GM12873 (cell line): ENCODE data around the gene PRKRA.

Source experiments
- TF ChIP-seq, protein P1 (sequence below): IDR thresholded peaks from 2 replicates; pipeline ENCODE4 v1.5.1; 2012; ENCODE audit warnings: low read depth, mild to moderate bottlenecking, moderate library complexity, low read length, control low read depth; ENCODE audit not compliant: insufficient read depth; ENCODE audit errors: missing control alignments

The PRKRA gene

DNA sequence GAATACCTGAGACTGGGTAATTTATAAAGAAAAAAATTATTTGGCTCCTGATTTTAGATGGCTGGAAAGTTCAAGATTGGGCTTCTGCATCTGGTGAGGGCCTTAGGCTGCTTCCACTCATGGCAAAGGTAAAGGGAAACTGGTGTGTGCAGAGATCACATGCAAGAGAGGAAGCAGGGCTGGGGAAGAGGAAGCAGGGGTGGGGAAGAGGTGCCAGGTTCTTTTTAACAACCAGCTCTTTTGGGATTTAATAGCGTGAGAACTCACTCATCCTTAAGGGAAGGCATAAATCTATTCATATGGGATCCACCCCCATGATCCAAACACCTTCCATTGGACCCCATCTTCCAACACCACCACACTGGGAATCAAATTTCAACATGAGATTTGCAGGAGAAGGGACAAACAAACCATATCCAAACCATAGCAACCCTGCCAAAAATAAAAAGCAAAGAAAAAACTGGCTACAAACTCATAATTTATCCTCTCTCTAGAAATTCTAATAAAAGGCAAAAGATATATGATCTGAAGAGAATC lies 30.4 kb downstream of the PRKRA start:
- TF ChIP-seq, protein P1, sequence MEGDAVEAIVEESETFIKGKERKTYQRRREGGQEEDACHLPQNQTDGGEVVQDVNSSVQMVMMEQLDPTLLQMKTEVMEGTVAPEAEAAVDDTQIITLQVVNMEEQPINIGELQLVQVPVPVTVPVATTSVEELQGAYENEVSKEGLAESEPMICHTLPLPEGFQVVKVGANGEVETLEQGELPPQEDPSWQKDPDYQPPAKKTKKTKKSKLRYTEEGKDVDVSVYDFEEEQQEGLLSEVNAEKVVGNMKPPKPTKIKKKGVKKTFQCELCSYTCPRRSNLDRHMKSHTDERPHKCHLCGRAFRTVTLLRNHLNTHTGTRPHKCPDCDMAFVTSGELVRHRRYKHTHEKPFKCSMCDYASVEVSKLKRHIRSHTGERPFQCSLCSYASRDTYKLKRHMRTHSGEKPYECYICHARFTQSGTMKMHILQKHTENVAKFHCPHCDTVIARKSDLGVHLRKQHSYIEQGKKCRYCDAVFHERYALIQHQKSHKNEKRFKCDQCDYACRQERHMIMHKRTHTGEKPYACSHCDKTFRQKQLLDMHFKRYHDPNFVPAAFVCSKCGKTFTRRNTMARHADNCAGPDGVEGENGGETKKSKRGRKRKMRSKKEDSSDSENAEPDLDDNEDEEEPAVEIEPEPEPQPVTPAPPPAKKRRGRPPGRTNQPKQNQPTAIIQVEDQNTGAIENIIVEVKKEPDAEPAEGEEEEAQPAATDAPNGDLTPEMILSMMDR: no peak

DNA sequence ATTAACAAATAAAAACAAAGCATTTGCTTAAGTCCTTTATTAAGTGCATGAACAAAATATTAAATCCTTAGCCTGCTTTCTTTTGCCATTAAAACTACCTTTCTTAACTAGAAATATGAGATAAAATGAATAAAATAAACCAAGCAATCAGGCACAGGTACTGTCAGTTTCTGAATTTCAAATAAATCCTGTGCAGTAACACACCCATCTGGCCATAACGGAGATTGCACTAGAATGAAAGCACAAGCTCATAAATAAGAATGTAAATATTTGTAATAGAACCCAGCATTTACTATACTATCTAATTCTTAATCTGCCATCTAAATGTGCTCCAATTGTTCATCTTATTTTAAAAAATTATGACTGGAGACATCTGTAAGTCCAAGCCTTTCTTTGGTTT lies 31.9 kb downstream of the PRKRA start:
- TF ChIP-seq, protein P1: peak; percentile 30

DNA sequence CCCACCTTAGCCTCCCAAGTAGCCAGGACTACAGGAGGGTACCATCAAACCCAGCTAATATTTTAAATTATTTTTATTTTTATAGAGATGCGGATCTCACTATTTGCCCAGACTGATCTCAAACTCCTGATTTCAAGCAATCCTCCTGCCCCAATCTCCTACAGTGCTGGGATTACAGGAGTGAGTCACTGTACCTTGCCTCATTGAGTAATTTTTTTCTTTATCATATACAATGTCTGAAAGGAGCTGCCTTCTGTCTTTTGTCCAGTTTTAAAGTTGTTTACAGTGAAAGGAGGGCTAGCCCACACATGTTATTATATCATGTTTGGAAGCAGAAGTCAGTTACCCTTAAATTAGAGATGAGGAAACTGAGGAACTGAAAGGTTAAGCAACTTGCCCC lies 32.5 kb downstream of the PRKRA start:
- TF ChIP-seq, protein P1: no peak

DNA sequence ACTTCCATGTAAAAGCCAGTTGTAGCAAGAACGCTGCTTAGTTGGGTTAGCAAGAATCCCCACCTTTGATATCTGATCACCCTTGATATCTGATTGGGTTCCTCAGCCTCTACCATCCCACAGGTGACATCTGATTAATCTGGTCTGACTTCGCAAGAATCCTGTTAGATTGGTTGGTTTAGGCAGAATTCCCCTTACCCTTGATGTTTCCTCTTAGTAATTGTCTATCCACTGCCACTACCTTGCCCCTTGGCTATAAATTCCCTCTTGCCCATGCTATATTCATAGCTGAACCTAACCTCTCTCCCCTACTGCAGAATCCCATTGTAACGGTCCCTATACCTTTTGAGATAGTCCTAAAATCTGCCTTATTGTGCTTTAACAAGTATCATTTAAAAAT lies 33.1 kb downstream of the PRKRA start:
- TF ChIP-seq, protein P1: no peak

DNA sequence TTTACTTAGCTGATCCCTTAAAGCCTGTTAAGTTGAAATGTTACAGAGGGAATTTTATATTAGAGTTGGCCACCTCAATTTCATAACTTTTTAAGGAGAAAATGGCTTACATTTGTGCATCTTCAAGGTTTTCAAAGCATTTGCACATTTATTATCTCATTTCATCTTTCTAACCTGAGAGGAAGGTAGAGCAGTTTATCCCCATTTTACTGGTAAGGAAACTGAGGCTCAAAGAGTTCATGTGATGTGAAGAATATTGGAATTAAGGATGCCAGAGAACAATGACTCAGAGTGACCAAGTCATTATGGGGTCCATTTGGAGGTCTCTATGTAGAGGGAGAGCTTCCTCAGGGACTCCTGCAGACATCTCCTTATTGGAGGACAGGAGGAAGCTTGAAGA lies 35.0 kb downstream of the PRKRA start:
- TF ChIP-seq, protein P1: no peak

GRCh38 chr2:178414266-178415247 lies 36.4 kb downstream of the PRKRA start:
- TF ChIP-seq, protein P1: peak; percentile 94

- TF ChIP-seq, protein P1: no peak
These were observed 37.3 kb downstream of the PRKRA start for GRCh38 chr2:178413472-178414265.
